Adrenal gland (tissue), 5 donors: ENCODE data around the gene SLC12A5.
A peak's percentile ranks its signal among the peaks of the same experiment; 100 is the strongest.

Experiments used
- CTCF ChIP-seq, 6 experiments: fragments of 450-650 bp in 4 of 6; fragments of 200-600 bp in 2 of 6; sonication (generic) in 1 of 6; IDR thresholded peaks; 1 replicate in 5 of 6; 2 replicates in 1 of 6; pipeline versions ENCODE4 v1.5.1 to v1.8.0; 2016 to 2021; ENCODE audit warnings: antibody characterized with exemption in 6 of 6, mild to moderate bottlenecking in 2 of 6, moderate library complexity in 1 of 6
- POLR2A ChIP-seq, 2 donors: fragments of 450-650 bp; IDR thresholded peaks; one replicate each; pipeline ENCODE4 v1.6.1; 2017; ENCODE audit warnings: antibody characterized with exemption in 2 of 2, mild to moderate bottlenecking in 2 of 2, moderate library complexity in 1 of 2
- donor health status: DM: no; HTN: no; CAD: no.

DNA sequence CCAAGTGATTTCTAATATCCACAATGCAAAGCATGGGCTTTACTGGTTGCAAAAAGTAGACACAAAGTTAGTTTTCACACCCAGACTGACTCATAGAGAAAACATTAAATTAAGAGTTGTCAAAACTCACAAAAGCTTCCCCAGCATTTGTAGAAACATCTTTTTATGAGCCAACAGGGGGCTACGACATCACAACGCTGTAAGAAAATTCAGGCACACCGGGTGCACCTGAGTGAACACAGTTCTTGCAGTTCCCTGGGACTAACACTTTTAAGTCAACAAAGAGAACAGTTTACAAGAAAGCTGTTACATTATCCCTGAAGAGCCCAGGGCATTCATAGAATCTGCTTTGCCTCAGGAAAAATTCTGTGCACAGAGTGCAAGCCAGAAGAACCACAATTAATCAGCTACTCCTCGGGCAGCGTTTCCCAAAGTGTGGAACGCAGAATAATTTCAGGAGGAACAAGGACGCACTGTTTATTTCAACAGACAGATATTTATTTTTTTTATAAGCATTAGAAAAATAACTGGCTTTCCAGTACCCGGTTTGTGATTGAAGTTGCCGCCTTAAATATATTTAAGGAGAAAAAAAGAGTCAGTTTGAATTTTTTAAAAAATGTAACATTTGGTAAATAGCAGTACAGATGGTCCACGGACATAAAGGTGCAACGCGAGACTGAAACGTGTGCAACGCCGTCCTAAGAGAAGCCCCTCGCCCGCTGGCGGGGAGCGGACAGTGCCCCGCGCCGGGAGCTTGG, 59.6 kb downstream of the SLC12A5 start:
- TF ChIP-seq CTCF (IDR thresholded peaks at IDR 0.05), result peak in 1 of 6 experiments; percentile 8
- TF ChIP-seq POLR2A (IDR thresholded peaks at IDR 0.05), result no peak
